Activated CD4-positive, alpha-beta memory T cell treated with anti-CD3 and anti-CD28 coated beads, Interleukin-2, amount 10 ng/mL, durations not matched to agents 7 days and 5 days (primary cell): Measurements from ENCODE around the gene SRCIN1. TPM values are rescaled to one million over a fixed set of nuclear protein-coding genes. Genes with fewer than 3 reads are reported as not detected.
"Not testable (repeated sequence)": the region's sequence is repeated elsewhere in the genome, so short reads cannot be mapped to it uniquely, and the experiment has no call there.

Source experiments
- CTCF ChIA-PET: fragments of 350-600 bp; sonication (Branson Sonifier 250); formaldehyde crosslinking; loops from one replicate; lab custom pipeline; 2021; ENCODE audit warnings: antibody characterized with exemption, inconsistent platforms; lab: Charles Lee
- POLR2A ChIA-PET: fragments of 350-600 bp; sonication (Branson Sonifier 250); formaldehyde crosslinking; loops from one replicate; lab custom pipeline; 2021; ENCODE audit warnings: antibody characterized with exemption; lab: Charles Lee
- DNase-seq: peaks from one replicate; pipeline ENCODE4 v3.0.0-alpha.2; 2020
- H3K27ac Mint-ChIP-seq: one replicate; pipeline ENCODE4 v1.8.0; 2021; ENCODE audit warnings: mild to moderate bottlenecking, mixed read lengths
- H3K27me3 Mint-ChIP-seq: one replicate; pipeline ENCODE4 v1.8.0; 2021; ENCODE audit warnings: mixed read lengths
- H3K36me3 Mint-ChIP-seq: one replicate; pipeline ENCODE4 v1.8.0; 2021; ENCODE audit warnings: low read depth, mixed read lengths
- H3K4me1 Mint-ChIP-seq: one replicate; pipeline ENCODE4 v1.8.0; 2021; ENCODE audit warnings: mixed read lengths
- H3K4me3 Mint-ChIP-seq: one replicate; pipeline ENCODE4 v1.8.0; 2021; ENCODE audit warnings: mild to moderate bottlenecking, mixed read lengths
- H3K9me3 Mint-ChIP-seq: one replicate; pipeline ENCODE4 v1.8.0; 2021; ENCODE audit warnings: mixed read lengths
- total RNA-seq, 2 experiments: library from RNA; stranded (reverse); gene quantifications; one replicate each; pipeline ENCODE4 v1.2.3, GENCODE V29; 2021

SRCIN1 gene
- total RNA-seq, 2 experiments from 2014 or later: 0.05 to 0.20 TPM

DNA sequence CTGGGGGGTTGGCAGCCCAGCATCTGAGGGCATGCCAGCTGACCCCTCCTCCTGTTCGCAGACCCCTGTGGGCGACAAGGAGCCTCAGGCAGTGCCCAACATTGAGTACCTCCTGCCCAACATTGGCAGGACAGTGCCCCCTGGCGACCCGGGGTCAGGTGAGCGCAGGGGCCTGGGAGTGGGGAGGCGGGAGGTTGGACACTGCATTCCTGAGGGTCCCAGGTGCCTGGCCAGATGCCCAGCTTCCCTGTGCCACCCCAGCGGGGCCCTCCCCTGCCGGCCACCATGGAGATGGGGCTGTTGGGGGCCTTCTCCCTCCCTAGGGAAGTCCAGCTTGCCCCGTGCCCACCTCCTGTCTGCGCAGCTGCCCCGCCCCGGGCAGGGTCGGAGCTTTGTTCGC, 107.4 kb downstream of the SRCIN1 start:
- no peak overlapping the region for H3K27ac Mint-ChIP-seq
- no peaks in the 10 kb centered on the region for H3K4me1 Mint-ChIP-seq
- no peaks in the 10 kb centered on the region for H3K36me3 Mint-ChIP-seq
- POLR2A ChIA-PET: no interaction called here
- H3K9me3 Mint-ChIP-seq: no peaks in the 10 kb centered on the region
- H3K27me3 Mint-ChIP-seq: no peaks in the 10 kb centered on the region
- DNase-seq: no peak
- CTCF ChIA-PET: no interaction called here
- H3K4me3 Mint-ChIP-seq: no peak overlapping the region

DNA sequence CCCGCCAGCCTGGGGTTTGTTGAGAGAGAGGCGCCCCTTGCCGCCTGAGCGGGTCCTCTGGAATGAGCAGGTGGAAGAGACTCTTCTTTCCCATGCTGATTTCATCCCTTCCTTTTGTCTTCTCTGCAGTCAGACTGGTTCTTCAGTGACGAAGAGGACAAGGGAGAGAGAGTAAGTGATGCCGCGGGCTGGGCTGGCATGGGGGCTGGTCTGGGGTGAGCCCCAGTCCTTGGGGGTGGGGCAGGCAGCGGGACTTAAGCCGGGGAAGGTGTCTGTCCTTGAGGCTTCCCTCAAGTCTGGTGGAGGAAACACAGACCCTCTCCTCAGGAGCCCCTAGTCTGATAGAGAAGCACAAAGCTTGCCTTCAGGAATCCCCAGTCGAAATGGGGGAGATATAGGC, 108.1 kb downstream of the SRCIN1 start:
- H3K27ac Mint-ChIP-seq, POLR2A ChIA-PET: not testable (repeated sequence)

GRCh38 chr17:38494152-38494551, 111.6 kb downstream of the SRCIN1 start:
- H3K4me1 Mint-ChIP-seq, H3K36me3 Mint-ChIP-seq, POLR2A ChIA-PET, H3K27me3 Mint-ChIP-seq, DNase-seq, H3K9me3 Mint-ChIP-seq, CTCF ChIA-PET, H3K4me3 Mint-ChIP-seq, H3K27ac Mint-ChIP-seq: not testable (repeated sequence)

More for the DNA sequence above, 108.1 kb downstream of the SRCIN1 start:
- DNase-seq, H3K4me1 Mint-ChIP-seq, H3K36me3 Mint-ChIP-seq, H3K9me3 Mint-ChIP-seq, H3K4me3 Mint-ChIP-seq, H3K27me3 Mint-ChIP-seq, CTCF ChIA-PET: not testable (repeated sequence)

DNA sequence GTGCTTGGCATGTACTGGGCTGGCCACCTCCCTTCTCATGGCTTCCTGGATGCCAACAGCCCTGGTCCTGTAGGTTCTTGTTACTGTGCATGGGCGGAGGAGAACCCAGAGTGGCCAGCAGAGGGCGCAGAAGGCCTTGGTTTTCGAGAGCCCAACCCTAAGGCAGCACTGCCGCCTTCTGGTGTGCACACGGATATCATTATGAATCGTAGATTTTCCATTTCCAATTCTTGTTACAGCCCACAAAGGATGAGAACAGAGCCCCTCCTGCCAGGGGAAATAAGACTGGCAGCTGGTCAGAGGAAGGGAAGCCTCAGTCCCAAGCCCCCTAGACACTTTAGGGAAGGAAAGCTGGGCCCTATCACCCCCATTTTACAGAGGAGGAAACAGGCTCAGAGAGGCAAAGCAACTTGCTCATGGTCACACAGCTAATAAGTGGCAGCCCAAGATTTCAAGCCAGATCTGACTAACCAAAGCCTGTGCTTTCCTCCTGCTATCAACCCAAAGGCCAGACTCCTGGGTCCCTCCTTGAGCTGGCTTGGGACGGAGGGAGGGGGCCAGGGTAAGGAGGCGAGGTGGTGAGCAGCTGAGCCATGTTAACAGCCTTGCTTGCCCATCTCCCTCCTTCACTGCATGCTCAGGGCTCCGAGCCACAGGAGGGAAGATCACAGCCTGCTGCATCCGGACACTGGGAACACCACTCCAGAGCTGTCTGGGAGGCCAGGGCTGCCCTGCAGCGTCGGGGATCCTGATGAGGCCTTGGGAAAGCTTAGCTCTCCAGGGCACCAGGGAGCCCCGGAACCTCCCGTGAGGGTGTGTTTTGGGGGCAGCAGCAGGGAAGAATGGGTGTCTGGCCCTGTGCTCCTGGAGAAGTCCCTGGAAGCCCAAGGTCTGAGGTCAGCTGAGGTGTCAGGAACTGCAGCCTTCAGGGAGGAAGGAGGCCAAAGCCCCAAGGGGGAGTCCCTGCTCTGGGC, 113.4 kb downstream of the SRCIN1 start:
- H3K27ac Mint-ChIP-seq, H3K27me3 Mint-ChIP-seq, H3K9me3 Mint-ChIP-seq, H3K4me3 Mint-ChIP-seq, H3K36me3 Mint-ChIP-seq, POLR2A ChIA-PET, H3K4me1 Mint-ChIP-seq: not testable (repeated sequence)
- DNase-seq: peak; percentile 93
- CTCF ChIA-PET: interaction anchor here (0.8 to 5.3 kb wide), 4 partner anchors 16 to 175 kb away, joined by 3 to 25 read pairs (median 3); partner anchors contain the start of gene ARHGAP23

DNA sequence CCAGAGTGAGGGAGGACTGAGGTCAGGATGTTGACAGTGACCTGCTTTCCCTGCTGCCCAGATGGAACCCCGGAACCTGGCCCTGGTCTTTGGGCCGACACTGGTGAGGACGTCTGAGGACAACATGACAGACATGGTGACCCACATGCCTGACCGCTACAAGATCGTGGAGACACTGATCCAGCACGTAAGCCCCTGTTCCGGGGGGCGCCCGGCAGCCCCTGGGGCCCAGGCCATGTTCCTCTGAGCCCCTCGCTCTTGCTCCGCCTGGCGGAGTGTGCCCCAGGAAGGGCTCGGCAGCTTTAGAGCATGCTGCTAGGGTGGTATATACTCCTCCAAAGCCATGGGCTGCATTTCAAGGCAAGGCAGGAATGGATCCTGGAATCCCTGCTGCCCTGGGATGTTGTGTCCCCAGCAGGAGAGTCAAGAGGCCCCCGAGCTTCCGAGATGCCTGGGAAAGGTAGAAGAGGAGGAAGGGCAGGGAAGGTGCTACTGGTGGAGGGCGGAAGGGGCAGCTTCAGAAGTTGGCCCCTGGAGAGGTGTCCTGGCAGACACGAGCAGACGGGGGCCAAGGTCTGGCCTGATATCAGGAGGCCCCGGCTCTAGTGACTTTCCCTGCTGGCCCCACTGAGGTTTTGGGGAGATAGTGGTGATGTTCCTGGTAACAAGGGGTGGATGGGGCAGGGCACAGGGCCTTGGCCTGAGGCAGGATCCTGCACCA, 114.2 kb downstream of the SRCIN1 start:
- H3K4me1 Mint-ChIP-seq, DNase-seq, H3K4me3 Mint-ChIP-seq, H3K27ac Mint-ChIP-seq, H3K9me3 Mint-ChIP-seq, POLR2A ChIA-PET, H3K27me3 Mint-ChIP-seq, H3K36me3 Mint-ChIP-seq: not testable (repeated sequence)
- CTCF ChIA-PET: interaction anchor here (0.9 to 5.3 kb wide), 2 partner anchors 24 to 176 kb away, joined by 3 to 25 read pairs; no protein-coding TSS in a partner anchor

DNA sequence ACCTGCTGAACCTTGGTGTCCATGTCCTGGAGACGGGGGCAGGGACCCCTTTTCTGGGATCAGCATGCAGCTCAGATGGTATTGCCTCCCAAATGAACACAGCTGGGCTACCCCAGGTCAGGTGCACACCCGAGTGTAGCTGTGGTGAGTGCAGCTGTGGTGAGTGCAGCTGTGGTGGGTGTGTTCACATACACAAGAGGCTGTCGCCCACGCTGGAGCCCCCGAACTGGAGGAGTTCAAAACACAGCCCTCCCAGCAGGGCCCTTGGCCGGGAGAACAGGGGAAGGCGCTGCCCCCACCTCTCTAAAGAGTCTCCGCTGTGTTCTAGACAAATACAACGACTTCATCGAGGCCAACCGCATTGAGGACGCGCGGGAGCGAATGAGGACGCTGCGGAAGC, 116.0 kb downstream of the SRCIN1 start:
- H3K9me3 Mint-ChIP-seq, H3K27me3 Mint-ChIP-seq, H3K27ac Mint-ChIP-seq, DNase-seq, H3K4me3 Mint-ChIP-seq, POLR2A ChIA-PET, H3K36me3 Mint-ChIP-seq: not testable (repeated sequence)
- peaks cover 13% of the 10 kb centered on the region for H3K4me1 Mint-ChIP-seq
- CTCF ChIA-PET: interaction anchor here (1.7 to 5.3 kb wide), 2 partner anchors 66 to 178 kb away, joined by 4 to 25 read pairs; no protein-coding TSS in a partner anchor

DNA sequence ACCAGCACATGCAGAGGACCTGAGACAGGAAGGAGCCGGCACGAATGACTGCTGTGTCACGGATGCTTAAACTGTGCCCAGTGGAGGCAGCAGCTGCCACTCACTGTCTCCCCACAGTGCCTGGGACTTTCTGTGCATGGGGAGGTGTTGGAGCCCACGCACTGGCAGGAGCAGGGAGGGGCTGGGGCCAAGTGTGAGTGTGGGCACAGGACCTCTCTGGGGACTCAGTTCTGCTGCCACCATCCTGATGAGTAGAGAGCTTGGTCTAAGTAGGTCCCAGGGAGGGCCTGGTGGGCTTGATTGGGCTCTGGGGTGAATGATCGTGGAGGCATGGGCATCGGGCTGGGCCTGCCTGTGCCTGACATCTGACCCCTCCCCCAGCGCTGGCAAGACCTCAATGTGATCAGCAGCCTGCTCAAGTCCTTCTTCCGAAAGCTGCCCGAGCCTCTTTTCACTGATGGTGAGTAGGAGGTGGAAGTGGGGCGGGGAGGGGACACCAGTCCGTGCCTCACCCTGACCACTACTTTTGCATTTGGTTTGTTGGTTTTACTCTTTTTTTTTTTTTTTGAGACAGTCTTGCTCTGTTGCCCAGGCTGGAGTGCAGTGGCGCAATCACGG, 120.0 kb downstream of the SRCIN1 start:
- POLR2A ChIA-PET, H3K27me3 Mint-ChIP-seq, H3K9me3 Mint-ChIP-seq, H3K4me3 Mint-ChIP-seq, H3K36me3 Mint-ChIP-seq: not testable (repeated sequence)
- CTCF ChIA-PET: interaction anchor here (0.7 to 1.2 kb wide), 3 partner anchors 18 to 62 kb away, joined by 3 to 5 read pairs (median 4); no protein-coding TSS in a partner anchor
- DNase-seq: peak; percentile 53
- Mint-ChIP-seq H3K27ac (peak overlapping the region; percentile 68), H3K4me1 (peaks cover 15% of the 10 kb centered on the region)

DNA sequence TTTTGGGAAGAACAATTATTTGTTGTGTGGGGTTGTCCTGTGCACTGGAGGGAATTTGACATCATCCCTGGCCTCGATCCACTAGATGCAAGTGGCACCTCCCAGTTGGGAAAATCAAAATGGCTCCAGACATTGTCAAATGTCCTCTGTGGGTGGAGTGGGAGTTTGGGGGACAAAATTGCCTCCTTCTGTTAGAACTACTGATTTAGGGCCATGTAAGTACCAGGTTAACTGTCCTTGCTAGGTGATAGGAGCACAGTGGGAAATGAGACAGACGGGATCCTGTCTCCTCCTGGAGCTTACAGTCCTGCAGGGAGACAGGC, 120.6 kb downstream of the SRCIN1 start:
- DNase-seq: no peak
- H3K27me3 Mint-ChIP-seq: peaks cover 8% of the 10 kb centered on the region
- no peaks in the 10 kb centered on the region for H3K9me3 Mint-ChIP-seq
- H3K4me3 Mint-ChIP-seq: no peak overlapping the region
- no peaks in the 10 kb centered on the region for H3K36me3 Mint-ChIP-seq
- CTCF ChIA-PET: interaction anchor here (0.7 kb wide), 1 partner anchor 43 kb away, joined by 4 read pairs; no protein-coding TSS in a partner anchor
- peak overlapping the region; percentile 68 for H3K27ac Mint-ChIP-seq
- POLR2A ChIA-PET: no interaction called here
- peaks cover 15% of the 10 kb centered on the region for H3K4me1 Mint-ChIP-seq

DNA sequence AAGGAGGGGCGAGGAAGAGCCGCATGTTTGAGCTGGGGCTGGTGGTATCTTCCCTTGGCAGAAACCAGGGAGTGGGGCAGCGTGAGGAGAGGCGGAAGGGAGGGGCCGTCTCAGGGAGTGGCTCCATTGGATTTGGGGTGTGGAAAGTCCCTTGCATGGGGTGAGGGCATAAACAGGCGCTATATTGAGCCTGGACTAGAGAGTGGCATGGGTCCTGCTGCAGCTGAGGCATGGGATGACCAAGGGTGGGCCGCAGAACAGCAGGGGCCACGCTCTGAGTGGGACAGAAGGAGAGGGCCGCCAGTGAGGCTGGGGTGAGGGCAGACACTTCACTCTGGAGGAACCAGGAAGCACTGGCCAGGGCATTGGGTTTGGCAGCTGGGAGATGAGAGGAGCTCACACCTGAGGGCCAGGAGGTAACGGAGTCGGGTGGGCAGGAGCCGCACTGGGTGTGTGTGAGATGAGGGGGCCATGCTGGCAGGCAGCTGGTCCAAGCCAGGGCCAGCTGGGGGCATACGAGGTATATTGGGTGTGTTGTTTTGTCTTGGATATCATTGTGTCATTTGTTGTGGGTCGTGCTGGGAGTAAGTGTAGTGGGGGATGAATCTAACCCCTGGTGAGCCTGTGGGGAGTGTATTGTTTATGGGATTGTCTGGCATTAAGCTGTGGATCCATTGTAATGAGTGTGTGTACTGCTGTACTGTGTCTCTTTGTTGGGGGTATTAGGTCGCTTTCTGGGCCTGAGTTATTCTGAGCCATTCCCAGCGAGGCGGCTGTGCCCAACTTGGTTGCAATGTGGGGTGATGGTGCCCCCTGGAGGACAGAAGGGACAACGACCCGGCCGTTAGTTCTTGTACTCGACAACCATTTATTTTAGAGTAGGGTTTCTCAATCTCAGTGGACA, 121.3 kb downstream of the SRCIN1 start:
- peak; percentile 70 for DNase-seq
- H3K27me3 Mint-ChIP-seq, H3K9me3 Mint-ChIP-seq, POLR2A ChIA-PET, H3K36me3 Mint-ChIP-seq, H3K4me3 Mint-ChIP-seq, CTCF ChIA-PET: not testable (repeated sequence)
- Mint-ChIP-seq H3K4me1 (peaks cover 15% of the 10 kb centered on the region), H3K27ac (peak overlapping the region; percentile 68)

- H3K36me3 Mint-ChIP-seq, H3K9me3 Mint-ChIP-seq, H3K4me3 Mint-ChIP-seq, POLR2A ChIA-PET, H3K27me3 Mint-ChIP-seq, DNase-seq, H3K27ac Mint-ChIP-seq: not testable (repeated sequence)
- CTCF ChIA-PET: interaction anchor here (0.9 to 1.1 kb wide), 2 partner anchors 59 to 184 kb away, joined by 3 to 4 read pairs; no protein-coding TSS in a partner anchor
- peaks cover 15% of the 10 kb centered on the region for H3K4me1 Mint-ChIP-seq
Observed at GRCh38 chr17:38482700-38483043, 123.1 kb downstream of the SRCIN1 start.

GRCh38 chr17:38482039-38482699, 123.6 kb downstream of the SRCIN1 start:
- DNase-seq, H3K4me3 Mint-ChIP-seq, H3K27ac Mint-ChIP-seq, POLR2A ChIA-PET, H3K9me3 Mint-ChIP-seq, H3K36me3 Mint-ChIP-seq, H3K27me3 Mint-ChIP-seq: not testable (repeated sequence)
- CTCF ChIA-PET: interaction anchor here (0.9 to 1.1 kb wide), 2 partner anchors 58 to 185 kb away, joined by 3 to 4 read pairs; no protein-coding TSS in a partner anchor
- peaks cover 15% of the 10 kb centered on the region for H3K4me1 Mint-ChIP-seq
